Stimulated activated CD4-positive, alpha-beta T cell treated with anti-CD3 and anti-CD28 coated beads, Interleukin-12 subunit alpha, Interleukin-12 subunit beta, amount 100 ng/mL, for 4 hours (primary cell): ENCODE measurements around the gene TRIM13.
"Not testable (repeated sequence)": the region's sequence is repeated elsewhere in the genome, so short reads cannot be mapped to it uniquely, and the experiment has no call there.

Experiments used
- DNase-seq: peaks from one replicate; pipeline ENCODE4 v3.0.0-alpha.2; 2020

The TRIM13 gene, protein sequence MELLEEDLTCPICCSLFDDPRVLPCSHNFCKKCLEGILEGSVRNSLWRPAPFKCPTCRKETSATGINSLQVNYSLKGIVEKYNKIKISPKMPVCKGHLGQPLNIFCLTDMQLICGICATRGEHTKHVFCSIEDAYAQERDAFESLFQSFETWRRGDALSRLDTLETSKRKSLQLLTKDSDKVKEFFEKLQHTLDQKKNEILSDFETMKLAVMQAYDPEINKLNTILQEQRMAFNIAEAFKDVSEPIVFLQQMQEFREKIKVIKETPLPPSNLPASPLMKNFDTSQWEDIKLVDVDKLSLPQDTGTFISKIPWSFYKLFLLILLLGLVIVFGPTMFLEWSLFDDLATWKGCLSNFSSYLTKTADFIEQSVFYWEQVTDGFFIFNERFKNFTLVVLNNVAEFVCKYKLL

GRCh38 chr13:49996951-49997895, at the start of gene TRIM13:
Gene TRIM13 (plus strand): TSS chr13:49997042. CDS start chr13:50011941, 14,899 bp downstream.
- DNase-seq, result peak; percentile 79

DNA sequence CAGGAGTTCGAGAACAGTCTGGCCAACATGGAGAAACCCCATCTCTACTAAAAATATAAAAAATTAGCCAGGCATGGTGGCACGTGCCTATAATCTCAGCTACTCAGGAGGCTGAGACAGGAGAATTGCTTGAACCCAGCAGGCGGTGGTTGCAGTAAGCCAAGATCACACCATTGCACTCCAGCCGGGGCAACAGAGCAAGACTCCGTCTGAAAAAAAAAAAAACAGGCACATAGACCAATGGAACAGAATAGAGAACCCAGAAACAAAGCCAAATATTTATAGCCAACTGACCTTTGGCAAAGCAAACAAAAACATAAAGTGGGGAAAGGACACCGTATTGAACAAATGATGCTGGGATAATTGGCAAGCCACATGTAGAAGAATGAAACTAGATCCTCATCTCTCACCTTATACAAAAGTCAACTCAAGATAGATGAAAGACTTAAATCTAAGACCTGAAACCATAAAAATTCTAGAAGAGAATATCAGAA, 48.0 kb upstream of the TRIM13 start:
- not testable (repeated sequence) for DNase-seq

GRCh38 chr13:49951754-49952535, 44.9 kb upstream of the TRIM13 start:
- DNase-seq, result no peak

- no peak for DNase-seq
Observed at GRCh38 chr13:49953560-49953959, 43.3 kb upstream of the TRIM13 start.

DNA sequence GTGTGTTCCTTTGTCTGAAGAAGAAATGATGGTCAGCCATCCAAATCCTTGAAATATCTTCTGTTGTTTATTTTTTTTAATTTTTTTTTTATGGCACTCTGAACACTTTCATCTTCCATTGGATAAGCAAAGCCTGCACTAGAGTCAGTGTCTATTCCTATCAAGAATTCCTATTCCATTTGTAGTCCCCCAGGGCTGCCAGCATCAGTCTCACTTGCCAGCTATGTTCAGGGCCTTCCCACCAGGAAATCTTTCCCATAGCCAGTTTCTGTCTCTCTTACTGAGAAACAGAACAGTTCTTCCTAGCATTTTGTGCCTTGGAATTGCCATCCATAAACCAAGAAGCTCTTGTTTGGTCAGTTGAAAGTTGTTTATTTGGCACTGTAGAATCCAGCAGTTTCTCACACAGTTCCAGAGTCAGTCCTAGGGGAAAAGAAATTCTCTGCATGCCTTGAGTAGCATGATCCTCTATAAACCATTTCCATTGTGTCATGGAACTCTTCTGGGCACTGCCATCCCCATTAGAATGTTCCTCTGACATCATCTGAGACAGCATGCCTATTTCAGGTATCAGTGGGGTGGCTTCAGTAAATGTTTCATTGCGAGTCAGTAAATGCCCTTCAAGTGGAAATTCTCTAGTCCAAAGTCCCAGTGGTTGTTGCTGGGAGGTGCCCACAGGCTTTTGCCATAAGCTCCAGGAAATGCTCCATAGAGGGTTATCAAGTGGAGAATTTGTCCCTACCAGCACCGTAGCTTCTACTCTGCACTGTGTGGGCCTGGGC, 42.0 kb upstream of the TRIM13 start:
- DNase-seq, result no peak

DNA sequence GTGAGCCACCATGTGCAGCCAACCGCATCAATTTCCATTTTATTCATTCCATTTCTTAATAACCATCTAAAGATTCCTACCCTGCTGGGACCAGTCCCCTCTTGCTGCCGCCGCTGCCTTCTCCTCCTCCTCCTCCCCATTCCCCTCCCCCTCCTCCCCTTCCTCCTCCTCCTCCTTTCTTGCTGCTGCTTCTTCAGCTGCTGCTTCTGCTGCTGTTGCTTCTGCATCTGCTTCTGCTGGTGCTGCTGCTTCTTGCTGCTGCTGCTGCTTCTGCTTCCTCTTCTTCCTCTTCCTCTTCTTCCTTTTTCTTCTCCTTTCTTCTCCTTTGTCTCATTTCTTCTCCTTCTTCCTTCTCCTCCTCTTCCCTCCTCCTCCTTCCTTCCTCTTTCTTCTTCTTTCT, 40.7 kb upstream of the TRIM13 start:
- DNase-seq, result no peak

DNA sequence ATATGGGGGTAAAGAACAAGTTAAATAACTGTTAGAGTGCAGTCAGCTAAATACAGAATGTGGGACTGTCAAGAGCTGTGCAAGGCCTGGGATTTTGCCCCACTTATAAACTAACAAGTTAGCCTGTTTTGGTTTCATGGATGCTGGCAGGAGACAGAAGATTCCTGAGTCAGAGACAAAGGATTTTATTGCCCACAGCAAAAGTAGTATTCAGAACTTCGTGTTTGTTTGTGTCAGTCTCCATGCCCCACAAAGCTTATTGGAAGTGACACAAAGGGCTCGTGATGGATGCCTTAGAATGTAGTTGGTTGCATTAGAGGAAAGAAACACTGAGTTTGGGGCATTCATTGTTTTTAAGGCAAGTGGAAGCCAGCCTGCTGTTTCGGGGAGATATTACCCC, 38.5 kb upstream of the TRIM13 start:
- DNase-seq, result no peak

DNA sequence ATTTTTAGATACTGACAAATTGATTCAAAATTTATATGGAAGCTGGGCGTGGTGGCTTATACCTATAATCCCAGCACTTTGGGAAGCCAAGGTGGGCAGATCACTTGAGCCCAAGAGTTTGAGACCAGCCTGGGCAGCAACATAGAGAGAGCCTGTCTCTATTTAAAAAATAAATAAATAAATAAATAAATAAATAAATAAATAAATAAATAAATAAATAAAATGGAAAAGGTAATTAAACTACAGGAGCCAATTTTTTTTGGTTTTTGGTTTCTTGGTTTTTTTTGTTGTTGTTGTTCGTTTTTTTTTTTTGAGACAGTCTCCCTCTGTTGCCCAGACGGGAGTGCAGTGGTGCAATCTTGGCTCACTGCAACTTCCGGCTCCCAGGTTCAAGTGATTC, 29.4 kb upstream of the TRIM13 start:
- DNase-seq, result no peak

DNA sequence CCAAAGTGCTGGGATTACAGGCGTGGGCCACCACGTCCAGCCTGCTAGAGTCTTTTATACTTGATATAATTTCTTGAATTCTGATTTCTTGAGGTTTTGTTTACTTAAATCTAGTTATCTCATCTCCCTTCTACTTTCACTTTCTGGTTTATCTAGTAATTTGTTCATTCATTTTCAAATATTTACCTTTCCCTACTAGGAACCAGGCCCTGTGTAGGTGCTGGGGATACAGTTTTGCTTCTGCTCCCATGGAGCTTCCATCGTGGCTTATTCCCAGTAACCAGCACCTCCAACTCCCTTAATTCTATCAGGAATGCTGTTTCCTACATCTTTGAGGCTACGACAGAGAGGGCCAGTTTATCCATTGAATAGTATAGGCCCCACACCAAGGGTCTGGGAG, 24.1 kb upstream of the TRIM13 start:
- DNase-seq, result no peak

GRCh38 chr13:49975826-49976225, 21.0 kb upstream of the TRIM13 start:
- DNase-seq, result no peak

GRCh38 chr13:49976314-49977258, 20.3 kb upstream of the TRIM13 start:
- DNase-seq, result peak; percentile 74

DNA sequence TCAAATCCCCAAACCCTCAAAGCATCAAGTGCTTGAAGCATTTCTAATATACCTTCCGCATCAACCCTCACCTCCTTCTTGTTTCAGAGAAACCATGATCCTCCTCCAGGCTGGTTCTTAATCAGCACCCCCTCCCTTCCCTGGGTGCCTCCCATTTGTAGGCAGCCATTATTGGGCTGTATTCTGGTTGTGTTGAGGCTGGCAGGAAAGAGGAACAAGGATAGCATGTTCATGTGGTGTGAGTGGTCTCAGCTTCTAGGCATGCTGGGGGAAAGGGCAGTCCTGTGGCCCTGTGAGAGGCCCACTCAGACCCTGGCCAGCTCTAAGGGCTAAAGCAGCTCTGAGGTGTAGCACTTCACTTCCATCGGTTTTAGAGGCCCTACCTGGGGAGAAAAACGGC, 18.9 kb upstream of the TRIM13 start:
- DNase-seq, result no peak

- no peak for DNase-seq
Observed at GRCh38 chr13:49980266-49980665, 16.6 kb upstream of the TRIM13 start.

DNA sequence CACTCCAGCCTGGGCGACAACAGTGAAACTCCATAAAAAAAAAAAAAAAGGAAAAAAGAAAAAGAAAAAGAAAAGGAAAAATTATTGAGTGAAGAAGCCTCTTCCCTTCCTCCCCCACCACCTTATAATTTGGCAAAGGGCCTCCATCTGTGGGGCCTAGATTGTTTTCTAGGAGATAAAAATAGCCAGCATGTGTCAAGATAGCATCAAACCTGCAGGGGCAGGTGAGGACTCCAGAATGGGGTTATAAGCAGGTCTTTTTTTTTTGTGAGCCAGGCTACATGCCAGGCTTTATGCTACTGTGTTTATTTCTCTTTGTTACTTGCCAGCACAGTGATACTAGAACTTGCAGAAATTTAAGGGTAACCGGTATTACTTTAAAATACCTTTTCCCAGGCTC, 11.7 kb upstream of the TRIM13 start:
- no peak for DNase-seq

DNA sequence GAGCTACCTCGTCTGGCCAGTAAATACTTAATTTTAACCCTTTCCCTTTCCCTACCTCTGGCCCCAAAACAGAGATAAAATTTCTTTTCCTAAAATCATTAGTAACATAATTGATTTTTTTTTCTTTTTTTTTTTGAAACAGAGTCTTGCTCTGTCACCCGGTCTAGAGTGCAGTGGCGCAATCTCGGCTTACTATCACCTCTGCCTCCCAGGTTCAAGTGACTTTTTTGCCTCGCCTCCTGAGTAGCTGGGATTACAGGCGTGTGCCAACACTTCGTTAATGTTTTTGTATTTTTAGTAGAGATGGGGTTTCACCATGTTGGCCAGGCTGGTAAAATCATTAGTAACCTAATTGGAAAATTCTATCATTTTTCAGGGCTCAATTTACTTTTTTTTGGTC, 10.4 kb upstream of the TRIM13 start:
- no peak for DNase-seq

DNA sequence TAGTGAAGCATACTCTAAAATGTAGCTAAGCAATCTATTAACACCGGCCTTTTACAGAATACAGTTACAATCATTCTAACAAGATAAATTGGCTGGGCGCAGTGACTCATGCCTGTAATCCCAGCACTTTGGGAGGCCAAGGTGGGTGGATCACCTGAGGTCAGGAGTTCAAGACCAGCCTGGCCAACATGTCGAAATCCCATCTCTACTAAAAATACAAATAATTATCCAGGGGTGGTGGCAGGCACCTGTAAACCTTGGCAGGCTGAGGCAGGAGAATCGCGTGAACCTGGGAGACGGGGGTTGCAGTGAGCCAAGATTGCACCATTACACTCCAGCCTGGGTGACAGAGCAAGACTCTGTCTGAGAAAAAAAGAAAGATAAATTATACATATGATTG, 6.2 kb upstream of the TRIM13 start:
- not testable (repeated sequence) for DNase-seq

- no peak for DNase-seq
Observed at GRCh38 chr13:49993111-49993510, 3.7 kb upstream of the TRIM13 start.

GRCh38 chr13:49993666-49994065, 3.2 kb upstream of the TRIM13 start:
- DNase-seq, result no peak

DNA sequence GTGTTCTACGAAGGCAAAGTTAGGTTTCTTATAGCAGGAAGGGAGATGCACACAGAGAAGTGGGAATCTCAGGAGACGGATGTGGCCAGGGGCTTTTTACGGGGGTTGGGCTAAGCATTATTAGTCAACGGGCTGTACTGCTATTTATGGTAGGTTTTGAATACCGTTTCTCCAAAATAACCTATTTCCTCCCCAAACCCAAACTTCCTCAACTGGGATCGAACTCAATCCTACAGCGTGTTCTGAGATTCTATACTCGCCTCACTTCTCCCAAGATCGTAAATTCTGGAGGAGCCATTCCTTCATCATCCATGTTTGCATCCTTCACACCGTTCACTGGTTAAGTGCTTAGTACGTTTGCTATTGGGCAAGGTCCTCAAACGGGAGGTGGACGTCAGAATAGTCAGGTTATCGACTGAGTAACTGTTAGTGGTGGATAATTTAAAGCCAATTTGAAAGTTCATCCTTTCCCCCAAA, 1.2 kb upstream of the TRIM13 start:
- DNase-seq, result no peak

DNA sequence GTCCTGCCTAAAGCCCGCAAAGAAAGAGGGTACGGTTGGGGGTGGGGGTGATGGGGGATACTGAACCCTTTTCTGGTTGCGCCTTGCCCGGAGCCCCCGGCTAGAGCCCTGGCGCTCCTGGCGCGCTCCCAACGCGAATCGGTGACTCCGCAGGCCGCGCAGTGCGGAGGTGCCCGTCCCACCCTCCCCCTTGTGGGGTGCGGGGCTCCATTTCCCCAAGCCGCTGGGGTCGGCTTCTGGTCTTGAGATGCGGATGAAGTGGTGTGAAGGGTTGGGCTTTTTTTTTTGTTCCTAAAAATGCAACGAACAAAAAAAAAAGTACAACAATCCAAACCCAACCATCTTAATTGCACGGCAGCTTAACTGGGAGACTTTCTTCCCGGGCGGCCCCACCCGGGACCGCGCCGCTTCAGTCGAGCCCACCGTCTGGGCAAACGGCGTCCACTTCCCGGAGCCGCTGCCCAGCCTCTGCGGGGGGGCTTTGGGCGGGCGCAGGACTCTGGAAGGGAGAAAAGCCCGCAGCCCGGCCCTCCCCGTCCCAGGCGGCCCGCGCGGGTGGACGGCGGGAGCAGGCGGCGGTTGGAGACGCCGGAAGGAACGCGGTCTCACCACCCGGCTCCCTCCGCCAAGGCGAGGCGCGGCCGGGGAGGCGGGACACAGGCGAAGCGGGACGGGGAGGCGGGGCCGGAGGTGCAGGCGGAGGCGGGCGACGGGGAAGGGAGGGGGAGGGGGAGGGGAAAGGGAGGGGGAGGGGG, 504 bp upstream of the TRIM13 start:
- peak; percentile 90 for DNase-seq
